H9 (cell line): ENCODE measurements around the gene BRAF. TPM values are rescaled to one million over a fixed set of nuclear protein-coding genes. Genes with fewer than 3 reads are reported as not detected.

ENCODE experiments used
- DNase-seq: peaks from one replicate; pipeline ENCODE4 v3.0.0-alpha.2; 2017
- H2AFZ ChIP-seq: one replicate; pipeline ENCODE4 v1.6.1; 2013; ENCODE audit warnings: mild to moderate bottlenecking, low read length, control low read depth, moderate library complexity
- H2AK5ac ChIP-seq: 2 replicates; pipeline ENCODE4 v1.6.1; 2013; ENCODE audit warnings: low read length, control low read depth, mixed read lengths; ENCODE audit not compliant: insufficient read length
- H2BK120ac ChIP-seq: one replicate; pipeline ENCODE4 v1.6.1; 2013; ENCODE audit warnings: low read depth, mild to moderate bottlenecking, low read length, control low read depth, inconsistent platforms; ENCODE audit not compliant: poor library complexity, severe bottlenecking
- H2BK12ac ChIP-seq: 2 replicates; pipeline ENCODE4 v1.6.1; 2013; ENCODE audit warnings: low read length, control low read depth, mixed read lengths, low read depth; ENCODE audit not compliant: insufficient read length
- H2BK15ac ChIP-seq: 2 replicates; pipeline ENCODE4 v1.6.1; 2013; ENCODE audit warnings: low read depth, low read length, control low read depth
- H2BK20ac ChIP-seq: one replicate; pipeline ENCODE4 v1.6.1; 2013; ENCODE audit warnings: low read depth, mild to moderate bottlenecking, low read length, control low read depth, inconsistent platforms; ENCODE audit not compliant: poor library complexity, severe bottlenecking
- H2BK5ac ChIP-seq: 2 replicates; pipeline ENCODE4 v1.6.1; 2013; ENCODE audit warnings: low read length, control low read depth, mixed read lengths; ENCODE audit not compliant: insufficient read length
- H3K14ac ChIP-seq: 2 replicates; pipeline ENCODE4 v1.6.1; 2013; ENCODE audit warnings: low read length, control low read depth; ENCODE audit not compliant: insufficient read depth
- H3K18ac ChIP-seq: 2 replicates; pipeline ENCODE4 v1.6.1; 2013; ENCODE audit warnings: low read depth, mild to moderate bottlenecking, mixed read lengths, low read length, control low read depth; ENCODE audit not compliant: insufficient read length
- H3K23ac ChIP-seq: 2 replicates; pipeline ENCODE4 v1.6.1; 2013; ENCODE audit warnings: low read length, control low read depth, mixed read lengths, low read depth; ENCODE audit not compliant: insufficient read length
- H3K23me2 ChIP-seq: 2 replicates; pipeline ENCODE4 v1.6.1; 2013; ENCODE audit warnings: low read depth, mild to moderate bottlenecking, mixed read lengths, low read length, control low read depth; ENCODE audit not compliant: insufficient read length, poor library complexity, severe bottlenecking
- H3K27ac ChIP-seq: 2 replicates; pipeline ENCODE4 v1.5.1; 2013; ENCODE audit warnings: low read length, control low read depth, mixed read lengths, low read depth; ENCODE audit not compliant: insufficient read length
- H3K27me3 ChIP-seq: 2 replicates; pipeline ENCODE4 v1.6.1; 2013; ENCODE audit warnings: low read length, control low read depth, inconsistent platforms; ENCODE audit not compliant: insufficient read depth
- H3K4ac ChIP-seq: 2 replicates; pipeline ENCODE4 v1.6.1; 2013; ENCODE audit warnings: low read depth, mild to moderate bottlenecking, control low read depth, inconsistent platforms, low read length, moderate library complexity
- H3K4me1 ChIP-seq: 2 replicates; pipeline ENCODE4 v1.6.1; 2013; ENCODE audit warnings: low read length, control low read depth, inconsistent platforms; ENCODE audit not compliant: insufficient read depth
- H3K4me2 ChIP-seq: 2 replicates; pipeline ENCODE4 v1.6.1; 2013; ENCODE audit warnings: low read length, control low read depth, mixed read lengths; ENCODE audit not compliant: insufficient read length, insufficient read depth
- H3K56ac ChIP-seq: 2 replicates; pipeline ENCODE4 v1.6.1; 2013; ENCODE audit warnings: low read depth, mild to moderate bottlenecking, mixed read lengths, low read length, control low read depth; ENCODE audit not compliant: insufficient read length
- H3K79me1 ChIP-seq: 2 replicates; pipeline ENCODE4 v1.6.1; 2013; ENCODE audit warnings: low read depth, mild to moderate bottlenecking, moderate library complexity, low read length, control low read depth, inconsistent platforms; ENCODE audit not compliant: insufficient read depth, poor library complexity, severe bottlenecking
- H3K79me2 ChIP-seq: 2 replicates; pipeline ENCODE4 v1.6.1; 2013; ENCODE audit warnings: low read length, control low read depth, inconsistent platforms; ENCODE audit not compliant: insufficient read depth
- H3K9ac ChIP-seq: 2 replicates; pipeline ENCODE4 v1.6.1; 2013; ENCODE audit warnings: low read length, control low read depth, mixed read lengths; ENCODE audit not compliant: insufficient read length; ENCODE audit errors: extremely low read depth
- H3K9me3 ChIP-seq: one replicate; pipeline ENCODE4 v1.6.1; 2013; ENCODE audit warnings: low read depth, low read length, inconsistent platforms; ENCODE audit not compliant: control insufficient read depth
- H3T11ph ChIP-seq: one replicate; pipeline ENCODE4 v1.6.1; 2013; ENCODE audit warnings: mild to moderate bottlenecking, low read length, control low read depth, inconsistent platforms
- H4K20me1 ChIP-seq: one replicate; pipeline ENCODE4 v1.6.1; 2013; ENCODE audit not compliant: control insufficient read depth, insufficient read length, insufficient read depth
- H4K5ac ChIP-seq: 2 replicates; pipeline ENCODE4 v1.6.1; 2013; ENCODE audit warnings: low read depth, mild to moderate bottlenecking, mixed read lengths, low read length, control low read depth; ENCODE audit not compliant: insufficient read length
- H4K8ac ChIP-seq: replicated peaks from 2 replicates; pipeline ENCODE4 v1.6.1; 2013; ENCODE audit warnings: low read length, control low read depth, mixed read lengths, low read depth; ENCODE audit not compliant: insufficient read length
- H4K91ac ChIP-seq: 2 replicates; pipeline ENCODE4 v1.6.1; 2013; ENCODE audit warnings: low read depth, mild to moderate bottlenecking, moderate library complexity, mixed read lengths, low read length, control low read depth; ENCODE audit not compliant: insufficient read length
- H3K27ac Mint-ChIP-seq, 3 experiments: 2 replicates in 2 of 3; 3 replicates in 1 of 3; pipeline ENCODE4 v1.8.0; 2020 to 2021; ENCODE audit warnings: mixed read lengths in 3 of 3, mild to moderate bottlenecking in 1 of 3, moderate library complexity in 1 of 3
- H3K27me3 Mint-ChIP-seq: 2 replicates; pipeline ENCODE4 v1.8.0; 2021; ENCODE audit warnings: low read depth, mild to moderate bottlenecking, moderate library complexity, mixed read lengths
- H3K36me3 Mint-ChIP-seq, 3 experiments: 2 replicates in 2 of 3; 3 replicates in 1 of 3; pipeline ENCODE4 v1.8.0; 2020 to 2021; ENCODE audit warnings: low read depth in 3 of 3, mixed read lengths in 3 of 3; ENCODE audit not compliant: insufficient read depth in 1 of 3
- H3K4me1 Mint-ChIP-seq, 2 experiments: 2 replicates each; pipeline ENCODE4 v1.8.0; 2020; ENCODE audit warnings: mixed read lengths in 2 of 2
- H3K4me3 Mint-ChIP-seq, 2 experiments: 2 replicates in 1 of 2; 3 replicates in 1 of 2; pipeline ENCODE4 v1.8.0; 2020 to 2021; ENCODE audit warnings: mild to moderate bottlenecking in 2 of 2, mixed read lengths in 2 of 2, moderate library complexity in 1 of 2
- H3K9me3 Mint-ChIP-seq, 2 experiments: 2 replicates in 1 of 2; 3 replicates in 1 of 2; pipeline ENCODE4 v1.8.0; 2020; ENCODE audit warnings: mild to moderate bottlenecking in 2 of 2, mixed read lengths in 2 of 2, moderate library complexity in 1 of 2
- CTCF ChIP-seq: fragments of 200-600 bp; sonication (generic); conservative IDR thresholded peaks from 3 replicates; pipeline ENCODE4 v1.8.0; 2021; ENCODE audit warnings: antibody characterized with exemption, mild to moderate bottlenecking
- WGBS: extraction: QIAGEN DNeasy Blood & Tissue Kit; methylation state at CpG from one replicate; pipeline ENCODE4 v1.1.7; 2013; ENCODE audit warnings: missing lambda C conversion rate, low lambda C conversion rate, mixed read lengths; ENCODE audit not compliant: insufficient read length; ENCODE audit errors: extremely low coverage; 5-methylcytosine and 5-hydroxymethylcytosine counted together
- total RNA-seq: library from RNA; stranded (reverse); gene quantifications from 2 replicates; pipeline ENCODE4 v1.2.1, GENCODE V29; 2021

BRAF gene
- total RNA-seq, 1 experiment from 2014 or later = 32.9 TPM

GRCh38 chr7:140863184-140863583 is 61.5 kb downstream of the BRAF start:
- Histone ChIP-seq H3K4ac (no peak overlapping the region), H3K9me3 (no peaks in the 10 kb centered on the region), H4K91ac (no peak overlapping the region), H2AK5ac (no peak overlapping the region), H3K18ac (no peak overlapping the region), H4K20me1 (no peaks in the 10 kb centered on the region), H3K27me3 (no peaks in the 10 kb centered on the region), H2BK20ac (no peak overlapping the region), H3K56ac (no peak overlapping the region), H3T11ph (no peak overlapping the region), H3K9ac (no peak overlapping the region), H3K79me1 (no peaks in the 10 kb centered on the region), H3K23ac (no peak overlapping the region), H3K79me2 (peaks cover 2% of the 10 kb centered on the region; the same call in 1 of the 2 replicates), H2BK12ac (no peak overlapping the region), H4K5ac (no peak overlapping the region), H3K23me2 (no peaks in the 10 kb centered on the region), H2BK15ac (no peak overlapping the region), H3K27ac (no peak overlapping the region), H3K14ac (no peak overlapping the region), H2BK120ac (no peak overlapping the region), H3K4me1 (peaks cover 3% of the 10 kb centered on the region; the same call in 1 of the 2 replicates), H2BK5ac (no peak overlapping the region), H3K4me2 (no peak overlapping the region), H2AFZ (no peak overlapping the region), H4K8ac (no peak overlapping the region)
- H3K27me3 Mint-ChIP-seq = no peaks in the 10 kb centered on the region
- H3K4me3 Mint-ChIP-seq = no peak overlapping the region; a peak in 1 of 5 replicates
- WGBS = no CpG with 5 or more reads among the region's 2 CpGs
- H3K9me3 Mint-ChIP-seq = peaks cover 4 to 5% of the 10 kb centered on the region in 2 experiments; a peak in 4 of 5 replicates
- H3K36me3 Mint-ChIP-seq = peaks cover 10 to 15% (median 13%) of the 10 kb centered on the region in 3 experiments
- TF ChIP-seq CTCF = no peak
- DNase-seq = no peak
- no peak overlapping the region for H3K27ac Mint-ChIP-seq
- H3K4me1 Mint-ChIP-seq = peaks cover 13% of the 10 kb centered on the region in 2 experiments
